H1 (cell line): ENCODE measurements around the gene USP1.

ENCODE experiments used
- ASH2L ChIP-seq: fragments of 200-600, 300-600 bp; sonication (generic); IDR thresholded peaks from one replicate; pipeline ENCODE4 v1.7.1; 2017; ENCODE audit warnings: low read length
- CTCF ChIP-seq, 3 experiments: IDR thresholded peaks; 1 replicate in 2 of 3; 2 replicates in 1 of 3; pipeline versions ENCODE4 v1.5.1 to v1.6.1; 2011; ENCODE audit warnings: low read length in 3 of 3, mild to moderate bottlenecking in 3 of 3, inconsistent platforms in 2 of 3, low read depth in 1 of 3, moderate library complexity in 1 of 3; ENCODE audit not compliant: insufficient read depth in 1 of 3; ENCODE audit errors: control extremely low read depth in 1 of 3
- EP300 ChIP-seq, 2 experiments: IDR thresholded peaks; 1 replicate in 1 of 2; 2 replicates in 1 of 2; pipeline ENCODE4 v1.6.1; 2011 to 2012; ENCODE audit warnings: low read depth in 2 of 2, low read length in 2 of 2, mild to moderate bottlenecking in 2 of 2, borderline replicate concordance in 1 of 2, inconsistent platforms in 1 of 2, moderate library complexity in 1 of 2
- EZH2 ChIP-seq: fragments of 200-600 bp; sonication (generic); IDR thresholded peaks from 2 replicates; pipeline ENCODE4 v1.7.1; 2012; ENCODE audit warnings: low read depth, mild to moderate bottlenecking, moderate library complexity, low read length, inconsistent platforms; ENCODE audit not compliant: severe bottlenecking
- GTF2F1 ChIP-seq: IDR thresholded peaks from 2 replicates; pipeline ENCODE4 v1.6.1; 2012; ENCODE audit warnings: low read depth, low read length, improper control_type of control experiment, borderline replicate concordance
- JUN ChIP-seq: IDR thresholded peaks from 2 replicates; pipeline ENCODE4 v1.6.1; 2011; ENCODE audit warnings: low read depth, mild to moderate bottlenecking, improper control_type of control experiment, low read length
- JUND ChIP-seq: IDR thresholded peaks from 2 replicates; pipeline ENCODE4 v1.6.1; 2011; ENCODE audit warnings: mild to moderate bottlenecking, improper control_type of control experiment, low read length
- KDM1A ChIP-seq: fragments of 200-600, 300-600 bp; sonication (generic); IDR thresholded peaks from 2 replicates; pipeline ENCODE4 v1.7.1; 2016; ENCODE audit warnings: mild to moderate bottlenecking, low read length, borderline replicate concordance
- POLR2A ChIP-seq, 2 experiments: IDR thresholded peaks; 1 replicate in 1 of 2; 2 replicates in 1 of 2; pipeline ENCODE4 v1.6.1; 2011; ENCODE audit warnings: low read depth in 2 of 2, low read length in 2 of 2, mild to moderate bottlenecking in 2 of 2; ENCODE audit errors: control extremely low read depth in 1 of 2
- POLR2AphosphoS5 ChIP-seq: IDR thresholded peaks from 2 replicates; pipeline ENCODE4 v1.6.1; 2011; ENCODE audit warnings: low read depth, low read length
- RFX5 ChIP-seq: IDR thresholded peaks from 2 replicates; pipeline ENCODE4 v1.6.1; 2011; ENCODE audit warnings: low read depth, low read length, improper control_type of control experiment, borderline replicate concordance
- RXRA ChIP-seq: IDR thresholded peaks from 2 replicates; pipeline ENCODE4 v1.6.1; 2011; ENCODE audit warnings: low read depth, mild to moderate bottlenecking, low read length, moderate library complexity; ENCODE audit not compliant: insufficient read depth
- SP1 ChIP-seq: IDR thresholded peaks from 2 replicates; pipeline ENCODE4 v1.6.1; 2011; ENCODE audit warnings: low read depth, low read length
- ZNF274 ChIP-seq: IDR thresholded peaks from 2 replicates; pipeline ENCODE4 v1.7.0; 2012; ENCODE audit warnings: low read length, borderline replicate concordance; ENCODE audit errors: extremely low read depth

- no peak for TF ChIP-seq RXRA
- TF ChIP-seq EZH2 = no peak
- TF ChIP-seq GTF2F1 = no peak
- no peak for TF ChIP-seq ASH2L
- TF ChIP-seq JUND = no peak
- no peak for TF ChIP-seq RFX5
- TF ChIP-seq POLR2A (IDR thresholded peaks at IDR 0.05; ENCODE audit: control extremely low read depth in 1 of 2, low read depth in 2 of 2, low read length in 2 of 2) = no peak
- no peak for TF ChIP-seq JUN
- TF ChIP-seq CTCF (IDR thresholded peaks at IDR 0.05; ENCODE audit: control extremely low read depth in 1 of 3, insufficient read depth in 1 of 3, low read depth in 1 of 3, low read length in 3 of 3) = no peak
- no peak for TF ChIP-seq ZNF274
- TF ChIP-seq KDM1A = no peak
- no peak for TF ChIP-seq EP300 (IDR thresholded peaks at IDR 0.05; ENCODE audit: borderline replicate concordance in 1 of 2, low read depth in 2 of 2, low read length in 2 of 2)
- TF ChIP-seq SP1 = no peak
- no peak for TF ChIP-seq POLR2AphosphoS5
These were observed 31.6 kb upstream of the USP1 start for GRCh38 chr1:62405247-62405646.
